NCI-H2107 treated with DMSO at 0.1 percent for 48 hours (cell line): ENCODE measurements around the gene DLGAP1.
"Not testable (repeated sequence)": the region's sequence is repeated elsewhere in the genome, so short reads cannot be mapped to it uniquely, and the experiment has no call there.

ENCODE experiments used
- DNase-seq: peaks from one replicate; lab custom pipeline; 2025; ENCODE audit not compliant: unreplicated experiment; lab: John Stamatoyannopoulos, UW

Gene DLGAP1

DNA sequence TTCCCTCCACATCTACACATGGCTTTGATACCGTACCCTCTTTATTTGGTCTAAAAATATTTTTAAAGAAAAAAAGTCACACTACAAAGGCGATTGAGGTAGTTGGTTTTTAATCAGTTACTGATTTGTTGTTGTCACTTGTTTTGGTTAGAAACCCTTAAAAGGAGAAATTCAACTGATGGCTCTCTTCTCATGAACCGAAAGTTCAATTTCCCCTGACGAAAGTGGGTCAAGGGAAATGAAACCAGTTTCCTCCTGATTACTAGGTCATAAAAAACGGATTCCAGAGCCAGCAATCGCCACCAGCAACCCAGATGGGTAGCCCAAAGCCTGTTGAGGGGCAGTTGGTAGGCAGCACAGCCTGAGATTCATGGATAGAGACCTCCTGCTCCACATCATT lies 63.2 kb downstream of the DLGAP1 start:
- no peak for DNase-seq

DNA sequence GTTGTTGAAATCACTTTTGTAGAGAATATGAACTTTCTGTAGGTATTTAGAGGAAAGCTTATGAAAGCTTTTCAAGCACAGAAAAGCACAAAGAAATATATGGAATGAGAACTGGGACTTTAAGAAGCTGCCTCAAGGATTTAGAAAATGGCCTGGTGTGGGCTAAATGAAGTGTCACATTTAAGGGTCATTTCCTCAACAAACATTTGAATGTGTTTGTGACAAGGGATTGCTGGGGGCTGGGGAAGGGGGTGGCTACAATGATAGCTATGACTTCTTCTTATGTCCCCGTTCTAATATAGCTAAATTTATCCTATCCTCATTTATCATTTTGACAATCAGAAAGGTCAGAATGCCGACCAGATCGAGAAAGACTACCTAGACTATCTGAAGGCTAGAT lies 69.2 kb downstream of the DLGAP1 start:
- no peak for DNase-seq

DNA sequence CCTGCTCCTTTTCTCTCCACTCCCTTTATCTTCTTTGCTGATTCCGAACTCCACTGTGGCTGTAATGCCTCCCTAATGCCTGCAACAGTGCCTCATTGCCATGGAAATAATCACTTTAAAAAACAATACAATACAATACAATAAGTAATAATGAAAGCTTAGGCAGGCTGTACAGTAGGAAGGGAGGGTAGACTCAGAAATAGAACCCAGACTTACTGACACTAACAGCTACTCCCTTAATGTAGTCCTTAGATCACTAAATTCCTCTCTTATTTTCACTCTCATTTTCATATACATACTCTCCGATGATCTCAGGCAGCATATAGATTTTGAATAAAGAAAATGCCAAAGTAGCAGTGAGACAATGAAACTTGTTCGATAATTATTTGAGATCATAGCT lies 70.2 kb downstream of the DLGAP1 start:
- DNase-seq = no peak

DNA sequence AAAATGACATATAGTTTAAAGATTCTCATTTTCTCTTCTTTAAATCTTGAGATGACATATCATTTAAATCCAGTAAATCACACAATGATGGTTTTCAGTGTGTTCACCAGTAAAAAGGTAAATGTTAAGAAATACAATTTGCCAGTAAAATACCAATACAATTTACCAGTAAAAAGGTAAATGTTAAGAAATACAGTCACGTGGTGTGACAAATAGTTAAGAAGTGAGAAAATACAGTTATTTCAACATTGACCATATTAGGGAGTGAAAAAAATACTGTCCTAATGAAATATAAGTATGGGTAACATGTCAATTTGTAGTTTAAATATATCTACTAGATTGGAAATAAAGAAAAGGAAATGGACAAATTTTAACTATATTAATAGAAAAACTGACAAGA lies 80.5 kb downstream of the DLGAP1 start:
- DNase-seq = no peak

DNA sequence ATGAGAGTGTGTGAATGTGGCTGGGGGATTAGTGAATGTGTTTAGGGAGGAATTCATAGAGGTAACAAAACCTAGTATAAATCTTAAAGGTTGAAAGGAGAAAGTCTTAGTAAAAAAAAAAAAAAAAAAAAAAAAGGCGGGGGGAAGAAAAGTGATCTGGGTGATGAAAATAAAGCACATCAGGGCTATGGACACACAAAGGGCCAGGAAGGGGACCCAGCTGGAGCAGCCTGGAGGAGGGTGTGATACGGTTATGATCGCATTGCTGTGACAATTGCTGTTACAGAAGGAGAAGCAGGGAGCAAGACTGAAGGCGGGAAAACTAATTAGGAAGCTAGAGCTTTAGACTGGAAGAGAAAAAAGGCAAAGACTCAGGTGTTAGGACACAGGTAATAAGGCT lies 85.4 kb downstream of the DLGAP1 start:
- DNase-seq = no peak

DNA sequence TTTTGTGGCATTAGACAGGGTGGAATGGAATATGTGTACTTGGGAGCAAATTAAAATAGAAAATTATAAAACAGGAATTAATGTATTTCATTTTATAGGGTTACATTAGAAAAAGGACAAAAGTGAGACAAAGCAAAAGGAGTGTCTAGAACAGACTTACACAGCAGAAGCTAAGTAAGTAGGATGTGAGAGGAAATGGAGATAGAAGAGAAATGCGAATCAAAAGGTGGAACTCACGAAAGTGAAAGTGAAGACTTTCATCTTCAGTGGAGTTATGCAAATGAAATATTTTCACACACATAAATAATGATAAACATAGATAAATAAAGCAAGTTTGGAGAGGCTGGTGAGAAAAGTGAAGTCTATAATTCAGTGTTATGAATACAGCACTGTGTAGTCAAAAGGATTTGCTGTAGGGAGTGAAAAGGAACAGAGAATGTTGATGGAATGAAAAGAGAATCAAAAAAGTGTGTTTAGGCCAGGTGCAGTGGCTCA lies 94.8 kb downstream of the DLGAP1 start:
- no peak for DNase-seq

DNA sequence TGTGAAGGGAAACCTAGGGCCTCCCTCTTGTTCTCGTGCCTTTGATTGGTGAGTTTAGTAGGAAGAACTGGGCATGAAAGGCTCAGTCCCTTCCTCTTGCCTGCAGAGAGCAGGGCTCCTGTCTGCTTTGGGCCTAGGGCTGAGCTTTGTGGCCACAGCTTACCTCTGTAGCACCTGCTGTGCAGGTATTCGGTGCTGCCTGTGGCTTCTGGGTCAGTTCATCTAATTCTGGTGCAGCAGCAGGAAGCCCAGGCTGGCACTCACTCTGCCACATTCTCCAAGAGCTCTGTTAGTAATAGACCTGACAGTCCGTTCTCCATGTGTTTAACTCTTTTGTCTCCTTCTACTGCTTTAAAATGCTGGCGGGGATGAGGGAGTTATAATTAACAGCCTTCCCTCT lies 96.5 kb downstream of the DLGAP1 start:
- DNase-seq = no peak

DNA sequence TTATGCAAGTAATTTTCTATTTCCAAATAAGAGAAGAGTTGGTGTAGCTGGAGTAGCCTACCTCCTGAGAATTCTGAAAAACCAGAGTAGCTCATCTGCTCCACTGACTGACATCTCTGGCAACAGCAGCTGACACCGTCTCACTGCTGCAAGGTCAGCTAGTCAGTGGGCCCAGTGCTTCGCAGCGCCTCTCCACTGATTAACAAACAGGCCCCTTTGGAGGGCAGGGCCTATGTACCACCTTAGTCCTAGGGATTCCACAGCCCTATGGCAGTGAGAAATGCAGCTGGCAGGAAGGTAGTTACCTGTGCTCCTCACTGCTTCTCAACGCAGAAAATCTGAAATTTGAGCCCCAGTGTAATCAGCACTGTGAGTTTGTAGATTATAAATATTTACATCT lies 97.5 kb downstream of the DLGAP1 start:
- DNase-seq = no peak

DNA sequence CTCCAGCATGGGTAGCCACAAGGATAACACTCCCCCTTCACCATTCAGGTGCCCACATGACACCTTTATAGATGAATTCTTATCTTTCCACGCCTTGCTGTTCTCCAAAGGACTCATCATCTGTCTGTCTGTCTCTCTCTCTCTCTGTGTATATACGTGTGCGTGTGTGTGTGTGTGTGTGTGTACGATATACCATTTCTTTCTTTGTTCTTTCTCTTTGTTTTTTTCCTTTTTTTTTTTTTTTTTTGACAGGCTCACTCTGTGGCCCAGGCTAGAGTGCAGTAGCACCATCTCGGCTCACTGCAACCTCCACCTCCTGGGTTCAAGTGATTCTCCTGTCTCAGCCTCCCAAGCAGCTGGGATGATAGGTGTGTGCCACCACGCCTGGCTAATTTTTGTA lies 98.2 kb downstream of the DLGAP1 start:
- no peak for DNase-seq

DNA sequence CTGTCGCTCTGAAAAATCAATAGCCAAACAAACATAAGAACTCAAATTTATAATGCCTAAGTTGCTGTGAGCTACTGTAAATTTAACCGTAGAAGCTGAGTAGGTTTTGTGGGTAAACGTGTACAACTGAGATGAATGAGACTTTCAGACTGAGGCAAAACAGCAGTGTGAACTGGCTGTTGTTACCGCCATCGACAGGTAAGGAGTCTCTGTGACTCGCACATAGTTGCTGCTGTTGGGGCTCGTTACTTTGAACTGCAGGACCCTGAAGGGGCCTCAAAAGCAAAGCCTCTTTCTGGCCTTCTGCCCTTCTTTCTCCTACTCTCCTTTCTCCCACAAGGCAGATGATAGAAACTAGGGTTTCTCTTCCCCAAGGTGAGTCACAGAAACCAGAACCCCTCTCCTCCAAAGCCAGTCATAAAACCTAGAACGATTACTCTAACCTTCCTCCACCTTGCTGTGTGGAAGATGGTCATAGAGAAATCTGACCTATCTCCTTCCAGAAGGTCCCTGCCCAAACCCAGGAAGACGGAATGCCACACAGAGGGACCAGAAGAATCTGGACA lies 101.2 kb downstream of the DLGAP1 start:
- no peak for DNase-seq

DNA sequence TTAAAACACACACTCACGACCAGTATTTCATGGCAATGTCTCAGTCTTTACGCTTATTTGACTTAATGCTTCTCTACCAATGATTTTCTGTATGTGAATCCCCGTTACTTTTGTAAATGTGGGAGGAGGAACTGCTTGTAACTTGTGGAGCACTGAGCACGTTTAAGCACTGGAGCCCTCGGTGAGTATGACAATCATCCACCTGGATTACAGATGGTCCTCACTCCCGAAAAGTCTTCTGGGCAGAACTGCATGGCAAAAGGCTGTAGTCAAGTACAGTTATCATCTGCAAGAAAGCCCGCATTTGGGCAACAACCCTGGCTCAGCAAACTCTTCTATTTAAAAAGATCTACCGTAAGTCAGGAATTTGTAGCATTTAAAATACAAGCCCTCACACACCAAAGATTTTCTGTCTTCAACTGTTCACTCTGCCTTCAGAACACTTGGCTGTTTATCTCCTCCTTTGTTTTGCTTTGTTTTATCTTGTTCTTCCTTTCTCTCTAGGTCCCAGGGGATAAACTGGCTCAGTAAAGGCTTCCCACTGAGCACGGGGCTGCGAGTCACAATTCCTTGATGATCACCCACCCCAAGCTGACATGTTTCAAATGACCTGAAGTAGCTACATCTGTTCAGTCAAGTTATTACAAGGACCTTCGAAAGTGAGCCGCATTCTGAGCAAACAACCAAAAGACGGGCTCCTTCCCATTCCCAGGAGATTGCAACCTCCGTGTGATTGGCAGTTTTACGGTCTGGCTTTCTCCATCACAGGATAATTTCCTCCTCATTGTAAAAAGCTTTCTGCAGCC lies 102.2 kb downstream of the DLGAP1 start:
- no peak for DNase-seq

DNA sequence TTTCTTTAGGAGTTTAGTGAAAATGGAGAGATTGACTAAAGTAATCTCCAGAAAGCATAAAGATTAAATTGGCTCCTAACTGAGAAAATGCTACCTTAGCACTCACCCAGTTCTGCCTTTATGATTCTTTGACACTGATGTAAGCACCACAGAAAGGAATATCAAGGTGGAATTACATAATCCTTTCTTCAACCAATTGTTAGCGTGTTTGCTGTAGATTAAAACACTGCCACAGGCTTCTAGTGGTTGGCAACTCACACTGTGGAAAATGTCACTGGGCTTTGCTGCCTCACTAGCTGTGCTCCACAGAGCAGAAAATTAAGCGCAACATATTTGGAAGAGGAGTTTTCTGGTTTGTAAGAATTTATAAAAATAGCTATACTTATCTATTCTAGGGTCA lies 104.1 kb downstream of the DLGAP1 start:
- DNase-seq = no peak

DNA sequence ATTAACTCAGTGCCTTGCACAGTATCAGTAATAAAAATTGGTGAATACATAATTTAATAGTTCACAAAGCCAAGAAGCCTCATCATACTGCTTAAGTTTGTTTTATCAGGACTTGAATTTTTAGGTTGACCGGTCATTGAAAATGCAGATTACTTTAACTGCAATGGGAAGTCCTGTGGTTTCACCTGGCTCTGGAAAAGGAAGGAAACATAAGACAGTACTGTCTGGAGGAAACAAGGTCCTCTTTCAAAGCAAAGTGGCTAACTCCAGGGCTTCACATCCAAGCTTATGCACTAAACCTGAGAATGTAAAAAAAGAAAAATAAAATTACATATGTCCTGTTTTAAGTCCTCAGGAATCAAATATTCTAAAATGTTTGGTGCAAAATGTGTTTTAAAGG lies 119.7 kb downstream of the DLGAP1 start:
- no peak for DNase-seq

DNA sequence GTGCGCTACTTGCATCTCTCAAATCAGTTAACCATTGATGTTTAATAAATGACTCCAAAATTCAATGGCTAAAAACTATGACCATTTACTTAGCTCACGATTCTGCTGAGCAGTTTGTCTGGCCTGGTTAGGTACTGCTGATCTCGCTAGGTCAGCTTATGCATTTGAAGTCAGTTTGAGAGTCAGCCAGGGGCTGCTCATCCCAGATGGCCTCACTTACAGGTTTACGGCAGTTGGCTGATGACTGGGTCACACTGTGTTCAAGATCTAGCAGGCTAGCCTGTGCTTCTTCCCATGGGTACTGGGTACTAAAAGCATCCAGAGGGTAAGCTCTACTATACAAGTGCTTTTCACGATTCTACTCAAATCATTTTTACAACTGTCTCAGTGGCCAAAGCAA lies 122.1 kb downstream of the DLGAP1 start:
- no peak for DNase-seq

DNA sequence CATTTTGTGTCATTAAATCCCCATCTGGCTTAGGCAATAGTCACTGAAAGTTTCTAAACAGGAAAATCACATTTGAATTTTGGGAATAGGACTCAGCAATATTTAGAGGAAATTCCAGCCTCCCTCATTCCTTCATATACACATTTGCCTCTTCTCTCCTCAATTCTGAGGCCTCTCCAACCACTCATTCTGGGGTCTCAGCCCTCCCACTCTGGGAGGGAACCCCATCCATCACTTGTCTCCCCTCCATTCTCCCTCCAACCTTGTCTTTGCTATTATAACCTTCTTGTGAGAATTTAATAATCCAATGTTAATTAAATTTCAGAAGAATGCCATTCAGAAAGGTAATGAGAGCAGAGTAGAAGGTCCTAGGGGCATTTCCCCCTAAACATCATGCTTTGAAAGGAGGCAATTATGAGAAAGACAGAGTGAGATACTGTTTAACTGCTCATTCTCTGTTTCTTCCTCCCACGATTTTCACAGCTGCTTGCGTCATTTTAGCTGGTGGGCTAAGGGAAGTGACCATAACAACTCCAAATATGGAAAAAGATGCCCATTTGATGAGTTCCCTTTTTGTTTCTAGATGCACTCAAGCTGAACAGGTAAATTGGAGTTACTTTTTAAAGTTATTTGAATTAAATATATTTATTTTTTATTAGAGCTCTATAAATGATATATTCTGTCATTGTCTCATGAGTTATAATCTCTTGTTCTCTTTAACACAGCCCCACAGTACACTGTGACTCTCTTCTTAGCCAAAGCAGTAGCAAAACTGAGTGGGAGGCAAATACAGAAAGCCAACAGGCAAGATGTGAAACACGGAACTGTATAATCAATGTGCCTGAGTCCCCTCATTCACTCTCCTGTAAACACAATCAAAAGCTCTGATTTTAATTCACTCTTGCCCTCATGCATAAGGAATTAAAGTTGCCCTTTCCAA lies 135.1 kb downstream of the DLGAP1 start:
- DNase-seq = no peak

DNA sequence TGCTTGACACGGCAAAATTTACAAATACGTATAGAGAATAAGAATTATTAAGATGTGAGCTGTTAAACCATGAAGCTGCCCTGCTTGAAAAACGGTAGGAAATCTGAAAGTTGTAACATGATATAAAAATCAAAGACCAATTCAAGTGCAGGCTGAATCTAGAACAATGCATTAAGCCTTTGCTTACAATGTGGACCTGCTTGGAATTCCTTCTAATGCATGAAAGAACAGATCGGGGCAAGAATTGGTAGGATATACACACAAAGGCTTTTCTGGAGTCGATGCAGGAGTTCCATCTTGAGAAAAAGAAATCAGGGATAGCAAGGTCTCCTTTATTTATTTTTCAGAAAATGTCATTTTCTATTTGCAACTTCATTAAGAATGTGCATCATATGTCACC lies 136.8 kb downstream of the DLGAP1 start:
- DNase-seq = no peak

DNA sequence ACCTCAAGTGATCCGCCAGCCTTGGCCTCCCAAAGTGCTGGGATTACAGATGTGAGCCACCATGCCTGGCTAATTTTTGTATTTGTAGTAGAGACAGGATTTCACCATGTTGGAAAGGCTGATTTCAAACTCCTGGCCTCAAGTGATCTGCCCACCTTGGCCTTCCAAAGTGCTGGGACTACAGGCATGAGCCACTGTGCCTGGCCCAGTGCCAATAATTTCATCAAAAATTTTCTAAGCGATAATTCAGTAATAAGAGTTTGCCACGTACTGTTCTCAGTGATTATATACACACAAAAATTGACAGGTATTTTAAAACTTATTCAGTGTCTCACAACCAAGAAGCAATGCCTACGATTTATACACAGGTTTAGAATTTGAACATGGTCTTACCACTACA lies 143.2 kb downstream of the DLGAP1 start:
- not testable (repeated sequence) for DNase-seq

DNA sequence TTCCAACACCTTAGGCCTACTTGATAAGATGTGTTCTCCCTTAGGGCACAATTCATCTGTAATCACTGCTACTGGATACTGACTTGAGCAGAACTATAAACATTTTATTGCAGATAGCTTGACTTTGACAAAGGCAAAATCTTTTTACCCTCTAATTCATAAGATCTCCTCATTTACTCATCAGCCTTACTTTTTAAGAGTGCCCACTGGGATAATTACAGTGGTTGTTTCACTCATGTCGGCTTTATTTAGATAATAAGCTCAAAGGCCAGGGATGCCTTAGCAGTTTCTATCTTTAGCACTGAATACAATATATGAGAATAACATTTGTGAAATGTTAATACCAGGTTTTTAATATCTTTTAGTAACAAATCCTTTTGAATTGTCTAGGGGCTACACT lies 144.0 kb downstream of the DLGAP1 start:
- DNase-seq = no peak

DNA sequence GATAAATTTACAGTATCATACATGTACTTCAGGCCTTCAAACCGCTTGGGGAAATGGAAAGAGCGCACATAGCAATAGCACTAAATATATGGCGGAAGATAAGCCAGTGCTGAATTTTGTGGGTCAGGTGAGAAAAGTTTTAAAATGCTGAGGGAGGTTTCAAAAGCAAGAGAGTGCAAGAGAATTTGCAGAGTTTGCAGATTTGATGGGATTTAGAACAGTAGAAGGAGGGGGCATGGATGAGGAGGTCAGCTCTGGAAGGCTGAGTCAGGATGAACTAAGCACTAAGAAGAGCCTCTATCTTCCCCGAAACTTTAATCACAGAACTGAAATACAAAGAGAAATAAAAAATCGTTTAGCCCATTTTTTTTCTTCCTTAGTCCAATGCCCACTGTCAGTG lies 145.9 kb downstream of the DLGAP1 start:
- DNase-seq = no peak

DNA sequence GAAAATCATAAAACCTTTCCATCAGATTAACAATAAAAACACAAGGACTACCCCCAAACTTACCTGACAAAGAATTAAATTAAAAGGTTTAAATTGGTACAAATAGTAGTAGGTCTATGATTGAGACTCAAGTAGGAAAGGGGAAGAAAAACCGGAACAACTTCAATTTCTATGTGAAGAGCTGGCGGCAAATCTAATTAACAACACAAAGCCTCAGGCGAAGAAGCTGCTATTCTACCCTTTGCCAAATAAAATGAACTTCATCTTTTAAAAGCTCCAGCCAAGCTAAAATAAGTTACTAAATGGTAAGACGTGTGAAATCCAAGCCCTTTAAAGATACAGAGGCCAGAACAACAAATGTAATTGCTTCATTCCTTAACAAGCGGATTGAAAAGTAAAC lies 146.5 kb downstream of the DLGAP1 start:
- no peak for DNase-seq

DNA sequence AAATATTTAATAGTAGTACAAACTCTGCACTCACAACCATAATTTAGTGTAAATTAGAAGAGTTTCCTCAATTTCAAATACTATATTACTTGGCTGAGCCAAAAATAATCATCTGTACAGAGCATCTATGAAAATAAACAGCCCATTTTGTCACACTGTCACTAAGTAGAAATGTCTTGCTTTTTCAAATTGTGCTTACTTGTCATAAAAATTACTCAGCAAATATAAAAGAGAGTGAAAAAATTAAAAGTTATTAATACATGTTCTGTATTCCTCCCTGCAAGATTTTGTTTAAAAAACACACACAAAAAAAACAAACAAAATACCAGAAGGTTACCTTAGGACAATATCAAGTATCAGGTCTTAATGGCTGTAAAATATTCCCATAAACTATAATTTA lies 155.7 kb downstream of the DLGAP1 start:
- no peak for DNase-seq

DNA sequence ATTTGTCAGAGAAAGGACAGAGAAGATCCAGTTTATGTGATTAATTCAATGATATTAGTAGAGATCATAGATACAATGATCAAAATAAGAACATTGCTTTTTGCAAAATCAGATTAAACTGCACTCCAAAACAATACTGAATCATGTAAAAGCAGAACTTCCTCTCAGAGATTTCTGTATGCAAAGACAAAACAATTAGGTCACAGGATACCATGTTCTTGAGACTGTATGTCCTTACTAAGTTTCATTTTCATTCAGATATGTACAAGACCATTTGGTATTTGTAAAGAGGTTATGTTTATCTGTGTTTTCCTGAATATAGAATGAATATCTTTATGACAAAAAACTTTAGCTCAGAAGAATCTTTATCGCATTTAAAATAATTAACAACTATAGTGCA lies 161.8 kb downstream of the DLGAP1 start:
- DNase-seq = no peak
